GM23248 (cell line): ENCODE results near the gene RASA3. TPM values are rescaled to one million over a fixed set of nuclear protein-coding genes. Genes with fewer than 3 reads are reported as not detected.

Experiments
- DNase-seq: peaks from one replicate; pipeline ENCODE4 v3.0.0-alpha.2; 2015
- H2AFZ ChIP-seq: fragments of 200-600 bp; sonication (generic); 2 replicates; pipeline ENCODE4 v1.6.1; 2016; ENCODE audit warnings: antibody characterized with exemption
- H3F3A ChIP-seq: fragments of 200-600 bp; sonication (generic); 2 replicates; pipeline ENCODE4 v1.6.1; 2016; ENCODE audit warnings: mild to moderate bottlenecking, antibody characterized with exemption, mixed run types; ENCODE audit not compliant: insufficient read depth
- H3K27ac ChIP-seq: fragments of 200-600 bp; sonication (generic); 2 replicates; pipeline ENCODE4 v1.5.1; 2016; ENCODE audit warnings: mild to moderate bottlenecking
- H3K27me3 ChIP-seq: fragments of 200-600 bp; sonication (generic); replicated peaks from 2 replicates; pipeline ENCODE4 v1.6.1; 2016; ENCODE audit warnings: mild to moderate bottlenecking; ENCODE audit not compliant: insufficient read depth
- H3K36me3 ChIP-seq: fragments of 200-600 bp; sonication (generic); 2 replicates; pipeline ENCODE4 v1.6.1; 2016; ENCODE audit warnings: low read depth, mild to moderate bottlenecking
- H3K4me1 ChIP-seq: fragments of 200-600 bp; sonication (generic); 2 replicates; pipeline ENCODE4 v1.6.1; 2016; ENCODE audit warnings: mild to moderate bottlenecking; ENCODE audit not compliant: insufficient read depth
- H3K4me2 ChIP-seq: fragments of 200-600 bp; sonication (generic); one replicate; pipeline ENCODE4 v1.6.1; 2016; ENCODE audit warnings: mild to moderate bottlenecking; ENCODE audit not compliant: unreplicated experiment
- H3K4me3 ChIP-seq: fragments of 200-600 bp; sonication (generic); 2 replicates; pipeline ENCODE4 v1.5.1; 2016; ENCODE audit warnings: mild to moderate bottlenecking
- H3K79me2 ChIP-seq: fragments of 200-600 bp; sonication (generic); 2 replicates; pipeline ENCODE4 v1.6.1; 2016; ENCODE audit warnings: mild to moderate bottlenecking; ENCODE audit not compliant: insufficient read depth
- H3K9ac ChIP-seq: fragments of 200-600 bp; sonication (generic); 2 replicates; pipeline ENCODE4 v1.6.1; 2016; ENCODE audit warnings: mild to moderate bottlenecking
- H3K9me2 ChIP-seq: fragments of 200-600 bp; sonication (generic); 2 replicates; pipeline ENCODE4 v1.6.1; 2016; ENCODE audit warnings: mixed run types, mild to moderate bottlenecking, moderate library complexity; ENCODE audit not compliant: insufficient read depth
- H3K9me3 ChIP-seq: fragments of 200-600 bp; sonication (generic); one replicate; pipeline ENCODE4 v1.6.1; 2017; ENCODE audit warnings: low read depth
- H4K20me1 ChIP-seq: fragments of 200-600 bp; sonication (generic); 2 replicates; pipeline ENCODE4 v1.6.0; 2016; ENCODE audit not compliant: insufficient read depth
- EZH2 ChIP-seq: fragments of 200-600 bp; sonication (generic); IDR thresholded peaks from 2 replicates; pipeline ENCODE4 v1.6.1; 2018; ENCODE audit warnings: antibody characterized with exemption, mild to moderate bottlenecking; ENCODE audit not compliant: insufficient read depth, poor library complexity, severe bottlenecking
- EZH2phosphoT487 ChIP-seq: fragments of 200-600 bp; sonication (generic); IDR thresholded peaks from 2 replicates; pipeline ENCODE4 v1.6.1; 2018; ENCODE audit warnings: antibody characterized with exemption, moderate library complexity, mild to moderate bottlenecking, low read depth; ENCODE audit not compliant: insufficient read depth
- WGBS, 2 experiments: methylation state at CpG; one replicate each; pipeline ENCODE4 v1.1.6; 2015 to 2017; ENCODE audit warnings: low lambda C conversion rate in 2 of 2, low coverage in 1 of 2; ENCODE audit errors: missing lambda C conversion rate in 2 of 2; 5-methylcytosine and 5-hydroxymethylcytosine counted together
- in situ Hi-C: fragments of 300-500 bp; cut with MboI; formaldehyde crosslinking; loops from 2 replicates; pipeline ENCODE4 v1.15.0; 2020
- polyA plus RNA-seq: library from polyadenylated mRNA; unstranded; fragments of >200 nt; fragmentation: Nextera tagmentation; extraction: Ambion mirVana; gene quantifications from 2 replicates; pipeline ENCODE4 v1.2.1, GENCODE V29; 2016
- total RNA-seq: library from RNA; depleted of rRNA; stranded (reverse); fragments of >200 nt; shearing (Covaris generic); gene quantifications from 2 replicates; pipeline ENCODE4 v1.2.3, GENCODE V29; 2014

RASA3 gene
- total and polyA plus RNA-seq, 2 experiments from 2014 or later: 34.3 to 36.7 TPM

DNA sequence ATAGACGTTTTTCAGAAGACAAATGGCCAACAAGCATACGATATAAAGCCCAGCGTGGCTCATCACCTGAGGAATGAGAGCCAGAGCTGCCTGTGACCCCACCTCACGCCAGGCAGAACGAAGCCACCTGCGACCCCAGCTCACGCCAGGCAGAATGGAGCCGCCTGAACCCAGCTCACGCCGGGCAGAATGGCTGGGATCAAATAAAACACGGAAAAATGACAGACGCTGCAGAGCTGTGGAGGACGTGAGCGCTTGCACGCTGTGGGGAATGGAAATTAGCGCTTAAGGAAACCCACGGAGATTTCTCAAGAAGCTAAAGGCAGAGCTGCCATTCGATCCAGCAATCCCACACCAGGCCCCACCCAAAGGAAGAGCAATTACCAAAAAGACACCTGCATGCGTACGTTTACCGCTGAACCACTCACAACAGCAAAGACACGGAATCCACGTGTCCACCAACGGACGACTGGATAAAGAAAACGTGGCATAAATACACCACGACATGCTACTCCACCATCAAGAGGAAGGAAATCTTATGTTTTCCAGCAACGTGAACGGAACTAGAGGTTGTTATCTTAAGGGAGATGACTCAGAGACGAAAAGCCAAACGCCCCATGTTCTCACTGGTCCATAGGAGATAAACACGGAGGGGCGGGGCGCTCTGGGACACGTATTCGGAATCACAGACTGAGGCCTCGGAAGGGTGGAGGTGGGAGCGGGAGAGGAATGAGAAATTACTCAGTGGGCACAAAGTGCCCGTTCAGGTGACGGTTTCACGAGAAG is 127.8 kb downstream of the RASA3 start:
- no peak overlapping the region for H3K27ac ChIP-seq
- no peaks in the 10 kb centered on the region for H3K9me3 ChIP-seq
- H3F3A ChIP-seq: no peaks in the 10 kb centered on the region
- in situ Hi-C loops: no loop called here
- 91 to 92% methylated on average over 41 of the region's 41 CpGs for WGBS, 2 experiments
- no peak overlapping the region for H2AFZ ChIP-seq
- H3K9ac ChIP-seq: no peak overlapping the region
- no peaks in the 10 kb centered on the region for H3K9me2 ChIP-seq
- H3K4me3 ChIP-seq: no peak overlapping the region
- DNase-seq: no peak
- peaks cover 8% of the 10 kb centered on the region; the same call in 1 of the 2 replicates for H3K36me3 ChIP-seq
- H3K4me2 ChIP-seq: no peak overlapping the region
- no peaks in the 10 kb centered on the region for H3K79me2 ChIP-seq
- H4K20me1 ChIP-seq: no peaks in the 10 kb centered on the region
- no peaks in the 10 kb centered on the region for H3K27me3 ChIP-seq
- TF ChIP-seq EZH2phosphoT487: no peak
- no peak for TF ChIP-seq EZH2
- H3K4me1 ChIP-seq: no peaks in the 10 kb centered on the region

DNA sequence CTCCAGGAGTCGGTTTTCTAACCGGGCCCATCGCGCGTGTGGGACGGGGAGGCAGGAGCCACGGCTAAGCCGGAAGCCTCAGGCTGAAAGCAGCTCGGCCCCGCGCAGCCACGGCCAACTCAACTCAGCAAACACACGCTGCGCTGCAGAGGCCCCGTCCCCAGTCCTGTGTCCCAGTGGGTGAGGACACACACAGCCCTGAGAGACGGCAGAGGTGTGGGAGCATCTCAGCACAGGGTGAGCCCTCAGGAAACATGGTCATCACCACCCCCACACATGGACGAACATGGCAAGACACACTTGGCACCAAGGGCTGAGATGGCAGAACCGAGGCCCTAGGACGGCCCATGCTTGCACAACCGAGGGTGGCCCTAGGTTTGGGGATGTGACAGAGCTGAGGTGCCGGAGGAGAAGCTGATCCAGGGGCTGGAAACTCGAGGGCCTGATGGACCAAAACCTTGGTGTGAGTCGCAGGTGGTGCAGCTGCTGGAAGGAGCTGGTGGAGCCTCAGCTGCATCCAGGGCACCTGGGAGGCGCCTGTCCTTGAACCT is 129.6 kb downstream of the RASA3 start:
- Histone ChIP-seq H3K79me2 (no peaks in the 10 kb centered on the region), H3F3A (no peaks in the 10 kb centered on the region), H3K4me1 (no peaks in the 10 kb centered on the region), H3K9me3 (no peaks in the 10 kb centered on the region), H2AFZ (no peak overlapping the region), H3K27ac (no peak overlapping the region), H3K27me3 (no peaks in the 10 kb centered on the region), H3K9ac (no peak overlapping the region), H3K9me2 (no peaks in the 10 kb centered on the region), H3K4me2 (no peak overlapping the region), H3K4me3 (no peak overlapping the region), H4K20me1 (no peaks in the 10 kb centered on the region), H3K36me3 (no peaks in the 10 kb centered on the region; the same call in 1 of the 2 replicates)
- no peak for DNase-seq
- 92% methylated on average over 23 to 24 of the region's 24 CpGs for WGBS, 2 experiments
- no peak for TF ChIP-seq EZH2
- TF ChIP-seq EZH2phosphoT487: no peak
- in situ Hi-C loops: no loop called here

DNA sequence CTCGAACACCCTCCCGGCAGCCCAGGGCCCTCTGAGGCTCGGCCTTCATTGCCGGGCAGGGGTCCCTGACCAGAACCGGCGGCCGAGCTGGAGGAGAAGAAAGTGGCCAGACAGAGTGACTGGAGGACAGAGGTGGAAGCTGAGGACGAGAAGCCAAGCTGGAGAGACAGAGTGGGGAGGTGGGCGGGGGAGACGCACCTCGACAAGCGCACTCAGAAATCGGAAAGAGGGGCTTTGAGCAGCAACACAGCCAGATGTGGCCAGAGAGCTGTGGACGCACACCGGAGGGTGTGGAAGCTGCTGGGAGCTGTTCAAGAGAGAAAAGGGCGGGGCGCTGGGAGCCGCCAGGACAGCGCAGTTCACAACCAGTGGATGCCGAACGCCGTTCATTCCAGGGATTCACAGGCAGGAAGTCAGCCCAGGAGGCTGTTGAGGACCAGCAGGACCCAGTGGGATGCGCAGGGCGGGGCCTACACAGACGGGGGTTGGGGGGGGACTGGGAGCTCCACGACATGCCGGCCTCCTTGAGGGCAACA is 130.3 kb downstream of the RASA3 start:
- Histone ChIP-seq H2AFZ (no peak overlapping the region), H3K4me3 (no peak overlapping the region), H4K20me1 (no peaks in the 10 kb centered on the region), H3F3A (no peaks in the 10 kb centered on the region), H3K27ac (no peak overlapping the region), H3K9ac (no peak overlapping the region), H3K79me2 (no peaks in the 10 kb centered on the region), H3K4me1 (no peaks in the 10 kb centered on the region), H3K9me3 (no peaks in the 10 kb centered on the region), H3K4me2 (no peak overlapping the region), H3K27me3 (no peaks in the 10 kb centered on the region), H3K9me2 (no peaks in the 10 kb centered on the region), H3K36me3 (no peaks in the 10 kb centered on the region; the same call in 1 of the 2 replicates)
- TF ChIP-seq EZH2: no peak
- no peak for TF ChIP-seq EZH2phosphoT487
- DNase-seq: no peak
- WGBS, 2 experiments: 90 to 95% methylated on average over 19 to 27 of the region's 27 CpGs
- in situ Hi-C loops: no loop called here

DNA sequence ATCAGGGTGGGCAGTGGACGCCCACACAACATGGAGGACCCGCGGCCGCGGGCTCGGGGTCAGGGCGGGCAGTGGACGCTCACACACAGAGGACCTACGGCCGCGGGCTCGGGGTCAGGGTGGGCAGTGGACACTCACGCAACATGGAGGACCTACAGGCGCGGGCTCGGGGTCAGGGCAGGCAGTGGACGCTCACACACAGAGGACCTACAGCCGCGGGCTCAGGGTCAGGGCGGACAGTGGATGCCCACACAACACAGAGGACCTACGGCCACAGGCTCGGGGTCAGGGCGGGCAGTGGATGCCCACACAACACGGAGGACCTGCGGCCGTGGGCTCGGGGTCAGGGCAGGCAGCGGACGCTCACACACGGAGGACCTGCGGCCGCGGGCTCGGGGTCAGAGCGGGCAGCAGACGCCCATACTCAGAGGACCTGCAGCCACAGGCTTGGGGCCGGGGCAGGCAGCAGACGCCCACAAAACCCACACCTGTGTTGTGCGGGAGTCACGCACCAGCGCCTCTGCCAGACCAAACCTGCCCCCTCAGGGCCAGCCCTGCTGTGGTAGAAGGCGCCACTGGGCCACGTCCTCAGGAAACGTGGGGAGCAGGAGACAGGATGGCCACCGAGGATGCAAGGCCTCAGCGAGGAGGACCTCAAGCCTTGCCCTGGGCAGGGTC is 131.0 kb downstream of the RASA3 start:
- H3K27ac ChIP-seq: no peak overlapping the region
- in situ Hi-C loops: no loop called here
- H3K79me2 ChIP-seq: no peaks in the 10 kb centered on the region
- no peak overlapping the region for H3K9ac ChIP-seq
- H3K9me3 ChIP-seq: no peaks in the 10 kb centered on the region
- H2AFZ ChIP-seq: no peak overlapping the region
- no peaks in the 10 kb centered on the region for H3K27me3 ChIP-seq
- WGBS, 2 experiments: 96 to 97% methylated on average over 18 to 46 of the region's 46 CpGs
- H3K4me3 ChIP-seq: no peak overlapping the region
- no peak overlapping the region for H3K4me2 ChIP-seq
- no peaks in the 10 kb centered on the region; the same call in 1 of the 2 replicates for H3K36me3 ChIP-seq
- H4K20me1 ChIP-seq: no peaks in the 10 kb centered on the region
- H3K4me1 ChIP-seq: no peaks in the 10 kb centered on the region
- TF ChIP-seq EZH2: no peak
- TF ChIP-seq EZH2phosphoT487: no peak
- no peak for DNase-seq
- H3K9me2 ChIP-seq: no peaks in the 10 kb centered on the region
- no peaks in the 10 kb centered on the region for H3F3A ChIP-seq
